OCI-LY1 (cell line): ENCODE measurements around the gene PRKAR2B.

ENCODE experiments used
- H2AFZ ChIP-seq: fragments of 200-600 bp; sonication (generic), shearing (Covaris generic); 2 replicates; pipeline ENCODE4 v1.6.0; 2014; ENCODE audit warnings: antibody characterized with exemption, mild to moderate bottlenecking, low read length
- H3F3A ChIP-seq: fragments of 200-600 bp; sonication (generic), shearing (Covaris generic); 2 replicates; pipeline ENCODE4 v1.6.0; 2014; ENCODE audit warnings: mild to moderate bottlenecking, antibody characterized with exemption, low read length, moderate library complexity; ENCODE audit not compliant: insufficient read depth
- H3K27ac ChIP-seq: fragments of 200-600 bp; sonication (generic); 2 replicates; pipeline ENCODE4 v1.5.1; 2014; ENCODE audit warnings: low read length, mixed run types, mild to moderate bottlenecking, low read depth; ENCODE audit not compliant: poor library complexity, severe bottlenecking
- H3K27me3 ChIP-seq: fragments of 200-600 bp; sonication (generic); 2 replicates; pipeline ENCODE4 v1.6.0; 2014; ENCODE audit warnings: antibody characterized with exemption, mild to moderate bottlenecking, low read length, moderate library complexity; ENCODE audit not compliant: insufficient read depth
- H3K36me3 ChIP-seq: fragments of 200-600 bp; sonication (generic); 2 replicates; pipeline ENCODE4 v1.6.1; 2014; ENCODE audit warnings: mild to moderate bottlenecking, antibody characterized with exemption, low read length, moderate library complexity, mixed read lengths; ENCODE audit not compliant: insufficient read depth
- H3K4me1 ChIP-seq: fragments of 200-600 bp; sonication (generic); 2 replicates; pipeline ENCODE4 v1.5.1; 2014; ENCODE audit warnings: mild to moderate bottlenecking, low read length, moderate library complexity; ENCODE audit not compliant: insufficient read depth, severe bottlenecking
- H3K4me2 ChIP-seq: fragments of 200-600 bp; sonication (generic), shearing (Covaris generic); 2 replicates; pipeline ENCODE4 v1.6.1; 2014; ENCODE audit warnings: low read length
- H3K4me3 ChIP-seq: fragments of 200-600 bp; sonication (generic); 2 replicates; pipeline ENCODE4 v1.5.1; 2014; ENCODE audit warnings: low read length, low read depth, mild to moderate bottlenecking, mixed read lengths; ENCODE audit not compliant: poor library complexity, severe bottlenecking
- H3K79me2 ChIP-seq: fragments of 200-600 bp; shearing (Covaris generic); 2 replicates; pipeline ENCODE4 v1.6.1; 2016; ENCODE audit warnings: mixed run types, low read length, mixed read lengths; ENCODE audit not compliant: insufficient read depth
- H3K9ac ChIP-seq: fragments of 200-600 bp; sonication (generic), shearing (Covaris generic); 2 replicates; pipeline ENCODE4 v1.6.1; 2014; ENCODE audit warnings: mild to moderate bottlenecking, low read length, mixed read lengths
- H3K9me2 ChIP-seq: fragments of 200-600 bp; sonication (generic), shearing (Covaris generic); 2 replicates; pipeline ENCODE4 v1.6.1; 2014; ENCODE audit warnings: low read depth, mild to moderate bottlenecking, low read length, mixed read lengths
- H3K9me3 ChIP-seq: fragments of 200-600 bp; shearing (Covaris generic); 2 replicates; pipeline ENCODE4 v1.6.1; 2014; ENCODE audit warnings: low read length, mixed read lengths
- H4K20me1 ChIP-seq: fragments of 200-600 bp; sonication (generic), shearing (Covaris generic); 2 replicates; pipeline ENCODE4 v1.6.0; 2016; ENCODE audit warnings: mild to moderate bottlenecking, low read length; ENCODE audit not compliant: insufficient read depth
- EZH2 ChIP-seq: fragments of 200-600 bp; sonication (generic), shearing (Covaris generic); IDR thresholded peaks from 2 replicates; pipeline ENCODE4 v1.8.0; 2017; ENCODE audit warnings: borderline replicate concordance, mixed run types, mild to moderate bottlenecking, antibody characterized with exemption, low read length, moderate library complexity, mixed read lengths
- TF ChIP-seq, protein P1 (sequence below): fragments of 200-600 bp; sonication (generic), shearing (Covaris generic); IDR thresholded peaks from 2 replicates; pipeline ENCODE4 v1.5.1; 2017; ENCODE audit warnings: mild to moderate bottlenecking, antibody characterized with exemption, low read length, moderate library complexity, mixed read lengths

The PRKAR2B gene

DNA sequence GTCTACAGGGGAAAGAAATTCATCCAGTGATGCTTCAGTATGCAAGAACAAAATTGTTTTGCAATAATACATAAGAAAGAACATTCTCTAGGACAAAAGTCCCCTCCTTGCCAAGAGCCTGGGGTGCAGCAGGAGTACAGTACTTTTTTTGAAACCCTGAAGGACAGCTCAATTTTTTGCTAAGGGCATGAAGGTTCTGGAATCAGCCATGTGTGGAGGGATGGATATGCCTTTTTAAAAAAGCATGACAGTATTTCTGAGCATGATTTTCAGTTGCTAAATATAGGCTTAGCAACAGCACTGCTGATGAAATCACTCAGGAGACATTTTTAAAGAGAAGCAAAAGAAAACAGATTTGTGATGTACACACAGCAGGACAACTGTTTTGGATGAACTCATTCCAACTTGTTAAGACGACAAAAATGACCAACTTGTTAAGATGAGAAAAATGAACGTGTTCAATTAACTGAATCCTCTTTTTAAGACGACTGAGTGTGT, 163.6 kb downstream of the PRKAR2B start:
- H3K4me2 ChIP-seq: no peak overlapping the region
- H2AFZ ChIP-seq: no peak overlapping the region
- TF ChIP-seq, protein P1, sequence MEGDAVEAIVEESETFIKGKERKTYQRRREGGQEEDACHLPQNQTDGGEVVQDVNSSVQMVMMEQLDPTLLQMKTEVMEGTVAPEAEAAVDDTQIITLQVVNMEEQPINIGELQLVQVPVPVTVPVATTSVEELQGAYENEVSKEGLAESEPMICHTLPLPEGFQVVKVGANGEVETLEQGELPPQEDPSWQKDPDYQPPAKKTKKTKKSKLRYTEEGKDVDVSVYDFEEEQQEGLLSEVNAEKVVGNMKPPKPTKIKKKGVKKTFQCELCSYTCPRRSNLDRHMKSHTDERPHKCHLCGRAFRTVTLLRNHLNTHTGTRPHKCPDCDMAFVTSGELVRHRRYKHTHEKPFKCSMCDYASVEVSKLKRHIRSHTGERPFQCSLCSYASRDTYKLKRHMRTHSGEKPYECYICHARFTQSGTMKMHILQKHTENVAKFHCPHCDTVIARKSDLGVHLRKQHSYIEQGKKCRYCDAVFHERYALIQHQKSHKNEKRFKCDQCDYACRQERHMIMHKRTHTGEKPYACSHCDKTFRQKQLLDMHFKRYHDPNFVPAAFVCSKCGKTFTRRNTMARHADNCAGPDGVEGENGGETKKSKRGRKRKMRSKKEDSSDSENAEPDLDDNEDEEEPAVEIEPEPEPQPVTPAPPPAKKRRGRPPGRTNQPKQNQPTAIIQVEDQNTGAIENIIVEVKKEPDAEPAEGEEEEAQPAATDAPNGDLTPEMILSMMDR: no peak
- no peak for TF ChIP-seq EZH2
- no peak overlapping the region for H3K27ac ChIP-seq
- no peaks in the 10 kb centered on the region for H3K9me3 ChIP-seq
- peaks cover 4% of the 10 kb centered on the region for H3K4me1 ChIP-seq
- no peaks in the 10 kb centered on the region for H3K9me2 ChIP-seq
- no peak overlapping the region for H3K4me3 ChIP-seq
- no peak overlapping the region for H3K9ac ChIP-seq
- H3K27me3 ChIP-seq: no peaks in the 10 kb centered on the region
- peaks cover 42% of the 10 kb centered on the region; the same call in 1 of the 2 replicates for H3K36me3 ChIP-seq
- no peaks in the 10 kb centered on the region for H4K20me1 ChIP-seq
- no peaks in the 10 kb centered on the region for H3F3A ChIP-seq
- no peaks in the 10 kb centered on the region for H3K79me2 ChIP-seq

DNA sequence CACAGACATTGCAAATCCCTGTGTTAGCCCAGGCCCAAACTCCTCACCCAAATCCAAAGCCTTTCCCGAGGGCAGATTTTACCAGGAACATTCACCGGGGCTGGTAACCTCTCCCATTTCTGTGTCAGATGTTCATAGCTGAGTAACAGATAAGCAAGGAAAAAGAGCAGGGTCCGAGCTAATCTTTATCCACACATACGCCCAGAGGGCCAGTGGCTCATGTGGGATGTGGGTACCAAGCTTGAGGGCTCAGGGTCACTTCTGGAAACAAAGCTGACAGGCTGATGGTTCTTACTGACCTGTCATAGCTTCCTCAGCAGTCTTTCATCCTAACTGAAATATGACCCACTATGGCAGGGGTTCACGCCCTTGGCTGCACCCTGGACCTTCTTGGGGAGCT, 164.1 kb downstream of the PRKAR2B start:
- no peak overlapping the region for H3K4me3 ChIP-seq
- peaks cover 39% of the 10 kb centered on the region; the same call in 1 of the 2 replicates for H3K36me3 ChIP-seq
- no peaks in the 10 kb centered on the region for H3F3A ChIP-seq
- peaks cover 4% of the 10 kb centered on the region for H3K4me1 ChIP-seq
- H3K27ac ChIP-seq: no peak overlapping the region
- H3K4me2 ChIP-seq: no peak overlapping the region
- H2AFZ ChIP-seq: no peak overlapping the region
- H3K27me3 ChIP-seq: no peaks in the 10 kb centered on the region
- no peaks in the 10 kb centered on the region for H3K79me2 ChIP-seq
- TF ChIP-seq, protein P1: no peak
- no peak for TF ChIP-seq EZH2
- H4K20me1 ChIP-seq: no peaks in the 10 kb centered on the region
- no peaks in the 10 kb centered on the region for H3K9me2 ChIP-seq
- 0 out of 2 replicates have a peak, but pooled peaks cover 2% of the 10 kb centered on the region for H3K9me3 ChIP-seq
- H3K9ac ChIP-seq: no peak overlapping the region

DNA sequence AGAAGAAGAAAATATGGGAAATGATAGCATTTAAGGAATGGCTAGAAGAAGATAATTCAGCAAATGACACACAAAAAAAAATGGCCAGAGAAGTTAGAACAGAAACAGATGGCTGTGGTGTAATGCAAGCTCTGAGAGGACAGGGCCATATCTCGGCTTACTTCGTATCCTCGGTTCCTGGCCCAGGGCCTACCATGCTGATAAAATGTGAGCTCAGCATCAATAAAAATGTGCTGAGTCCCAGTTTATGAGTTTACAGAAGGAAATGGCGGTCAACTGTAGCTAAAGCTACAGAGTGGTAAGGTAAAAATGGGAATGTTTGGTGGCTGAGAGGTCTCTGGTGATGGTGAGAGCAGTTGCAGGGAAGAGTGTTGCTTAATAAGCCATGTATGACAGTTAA, 165.1 kb downstream of the PRKAR2B start:
- Histone ChIP-seq H3K4me3 (no peak overlapping the region), H3K4me2 (no peak overlapping the region)

More for the DNA sequence above, 165.1 kb downstream of the PRKAR2B start:
- H3K27me3 ChIP-seq: no peaks in the 10 kb centered on the region
- H2AFZ ChIP-seq: no peak overlapping the region
- H3K9ac ChIP-seq: no peak overlapping the region
- H3K36me3 ChIP-seq: peaks cover 29% of the 10 kb centered on the region; the same call in 1 of the 2 replicates
- peaks cover 6% of the 10 kb centered on the region for H3K9me3 ChIP-seq
- no peak overlapping the region for H3K27ac ChIP-seq
- H3K9me2 ChIP-seq: no peaks in the 10 kb centered on the region
- no peaks in the 10 kb centered on the region for H4K20me1 ChIP-seq
- H3K79me2 ChIP-seq: no peaks in the 10 kb centered on the region
- peaks cover 4% of the 10 kb centered on the region for H3K4me1 ChIP-seq
- TF ChIP-seq, protein P1: no peak
- TF ChIP-seq EZH2: no peak
- no peaks in the 10 kb centered on the region for H3F3A ChIP-seq
